HepG2 (cell line): ENCODE measurements around the gene PDLIM4. TPM values are rescaled to one million over a fixed set of nuclear protein-coding genes. Genes with fewer than 3 reads are reported as not detected.

Experiments used
- ATAC-seq: fragments of 200-7000 bp; cut with Tn5 transposase; 3 replicates; pipeline ENCODE4 v1.9.1; 2020; ENCODE audit warnings: mild to moderate bottlenecking, moderate library complexity
- BruUV-seq: library from RNA; stranded (reverse); fragments of 400-500 nt; replicated peaks from 2 replicates; lab custom pipeline; 2021; lab: Mats Ljungman, UMichigan
- CTCF ChIA-PET: fragments of 300-600 bp; formaldehyde crosslinking; extraction: SDS; loops from one replicate; lab custom pipeline; 2021; ENCODE audit warnings: low total read pairs, inconsistent platforms, low intra/inter-chr PET ratio; lab: Yijun Ruan, JAX
- POLR2A ChIA-PET: fragments of 350-600 bp; sonication (Branson Sonifier 250); formaldehyde crosslinking; loops from one replicate; lab custom pipeline; 2020; ENCODE audit warnings: antibody characterized with exemption, inconsistent platforms; lab: Yijun Ruan, JAX
- DNase-seq: peaks from one replicate; pipeline ENCODE4 v3.0.0-alpha.2; 2015; ENCODE audit warnings: low spot score
- FAIRE-seq: peaks from 3 replicates; lab custom pipeline; 2011; peaks lifted over from hg19 to GRCh38; lab: Jason Lieb, UNC
- H2AFZ ChIP-seq: one replicate; pipeline ENCODE4 v1.6.1; 2011; ENCODE audit warnings: low read length, inconsistent platforms
- H3K27ac ChIP-seq: fragments of 300-600 bp; 3 replicates; pipeline ENCODE4 v1.8.0; 2011; ENCODE audit warnings: mixed run types, mild to moderate bottlenecking, mixed read lengths, low read length, inconsistent platforms; ENCODE audit not compliant: insufficient read depth; ENCODE audit errors: extremely low read length
- H3K27me3 ChIP-seq, 2 experiments: fragments of 200-600 bp in 1 of 2; 2 replicates in 1 of 2; 3 replicates in 1 of 2; pipeline versions ENCODE4 v1.6.0 to v1.8.0; 2011; ENCODE audit warnings: low read length in 2 of 2, mild to moderate bottlenecking in 2 of 2, moderate library complexity in 2 of 2, inconsistent platforms in 1 of 2; ENCODE audit not compliant: insufficient read depth in 2 of 2, control insufficient read depth in 1 of 2
- H3K36me3 ChIP-seq, 2 experiments: fragments of 200-600 bp in 1 of 2; replicated peaks in 1 of 2; 2 replicates in 1 of 2; 3 replicates in 1 of 2; pipeline versions ENCODE4 v1.5.1 to v1.8.0; 2011; ENCODE audit warnings: low read length in 2 of 2, inconsistent platforms in 1 of 2; ENCODE audit not compliant: insufficient read depth in 2 of 2, control insufficient read depth in 1 of 2
- H3K4me1 ChIP-seq: 2 replicates; pipeline ENCODE4 v1.5.1; 2012; ENCODE audit warnings: low read length, inconsistent platforms; ENCODE audit not compliant: insufficient read depth
- H3K4me2 ChIP-seq: 2 replicates; pipeline ENCODE4 v1.6.0; 2011; ENCODE audit warnings: low read depth, low read length, inconsistent platforms
- H3K4me3 ChIP-seq, 3 experiments: fragments of 200-600 bp in 1 of 3; sonication (generic), shearing (Covaris generic) in 1 of 3; replicated peaks in 1 of 3; 2 replicates each; pipeline ENCODE4 v1.5.1; 2011 to 2016; ENCODE audit warnings: low read length in 3 of 3, inconsistent platforms in 2 of 3, low read depth in 2 of 3, mild to moderate bottlenecking in 2 of 3, control low read depth in 1 of 3, mixed read lengths in 1 of 3; ENCODE audit not compliant: insufficient read depth in 1 of 3
- H3K79me2 ChIP-seq: one replicate; pipeline ENCODE4 v1.6.1; 2011; ENCODE audit warnings: low read length, inconsistent platforms; ENCODE audit not compliant: insufficient read depth
- H3K9ac ChIP-seq: 2 replicates; pipeline ENCODE4 v1.6.0; 2011; ENCODE audit warnings: mild to moderate bottlenecking, low read depth, low read length, inconsistent platforms; ENCODE audit not compliant: insufficient read depth
- H3K9me3 ChIP-seq: 2 replicates; pipeline ENCODE4 v1.5.1; 2012; ENCODE audit warnings: mild to moderate bottlenecking, low read length
- H4K20me1 ChIP-seq: 2 replicates; pipeline ENCODE4 v1.6.0; 2011; ENCODE audit warnings: inconsistent platforms, mild to moderate bottlenecking, low read length, moderate library complexity; ENCODE audit not compliant: insufficient read depth
- AHR ChIP-seq: IDR thresholded peaks from 2 replicates; pipeline ENCODE4 v1.6.1; 2018; ENCODE audit warnings: missing genetic modification reagents, missing compliant biosample characterization
- CBFB ChIP-seq: sonication (generic); formaldehyde crosslinking; IDR thresholded peaks from 2 replicates; pipeline ENCODE4 v1.4.0; 2020; ENCODE audit warnings: missing genetic modification reagents
- CCAR2 ChIP-seq: fragments of 200-400 bp; formaldehyde crosslinking; optimal IDR thresholded peaks from 2 replicates; pipeline ENCODE3; 2018; ENCODE audit warnings: low read depth, mild to moderate bottlenecking, low read length, moderate library complexity
- GABPA ChIP-seq, 2 experiments: IDR thresholded peaks; 2 replicates each; pipeline ENCODE4 v1.6.1; 2011 to 2016; ENCODE audit warnings: low read depth in 2 of 2, low read length in 1 of 2, missing biosample characterization in 1 of 2, missing genetic modification characterization in 1 of 2
- MAX ChIP-seq: IDR thresholded peaks from 2 replicates; pipeline ENCODE4 v1.6.1; 2012; ENCODE audit warnings: inconsistent platforms
- RBAK ChIP-seq: sonication (generic); formaldehyde crosslinking; IDR thresholded peaks from 2 replicates; pipeline ENCODE4 v1.5.1; 2020; ENCODE audit warnings: mild to moderate bottlenecking, missing genetic modification reagents
- SAP130 ChIP-seq: IDR thresholded peaks from 2 replicates; pipeline ENCODE4 v1.6.1; 2016; ENCODE audit warnings: low read depth
- ZBTB7A ChIP-seq: sonication (generic); formaldehyde crosslinking; IDR thresholded peaks from 2 replicates; pipeline ENCODE4 v1.8.0; 2022; ENCODE audit warnings: mild to moderate bottlenecking, missing genetic modification reagents
- ZNF317 ChIP-seq: sonication (generic); formaldehyde crosslinking; IDR thresholded peaks from 2 replicates; pipeline ENCODE4 v1.5.0; 2020; ENCODE audit warnings: mild to moderate bottlenecking, missing genetic modification reagents
- ZNF546 ChIP-seq: sonication (generic); formaldehyde crosslinking; conservative IDR thresholded peaks from 2 replicates; pipeline ENCODE4 v1.8.1; 2023; ENCODE audit warnings: mild to moderate bottlenecking, missing genetic modification reagents
- ZNF616 ChIP-seq: sonication (generic); formaldehyde crosslinking; IDR thresholded peaks from 2 replicates; pipeline ENCODE4 v1.5.0; 2020; ENCODE audit warnings: low read depth, mild to moderate bottlenecking, missing genetic modification reagents
- ZNF687 ChIP-seq: sonication (generic); formaldehyde crosslinking; IDR thresholded peaks from 2 replicates; pipeline ENCODE4 v1.5.1; 2020; ENCODE audit warnings: mild to moderate bottlenecking, missing genetic modification reagents, moderate library complexity
- ZNF709 ChIP-seq: sonication (generic); formaldehyde crosslinking; IDR thresholded peaks from 2 replicates; pipeline ENCODE4 v1.5.0; 2020; ENCODE audit warnings: mild to moderate bottlenecking, missing genetic modification reagents
- ZSCAN29 ChIP-seq: sonication (generic); formaldehyde crosslinking; conservative IDR thresholded peaks from 2 replicates; pipeline ENCODE4 v1.4.0; 2020; ENCODE audit warnings: mild to moderate bottlenecking, missing genetic modification reagents
- WGBS: methylation state at CpG from one replicate; pipeline ENCODE4 v1.1.6; 2017; ENCODE audit warnings: low lambda C conversion rate; 5-methylcytosine and 5-hydroxymethylcytosine counted together
- in situ Hi-C: cut with HindIII; loops from 2 replicates; pipeline ENCODE4 v1.10.0; 2017; ENCODE audit warnings: low pct_unique_long_range_greater_than_20kb; ENCODE audit not compliant: extremely low pct_ligation_motif_present
- intact Hi-C: fragments of 100-400 bp; cut with micrococcal nuclease; formaldehyde crosslinking; loops from one replicate; pipeline ENCODE4 v1.10.0; 2022; ENCODE audit not compliant: unreplicated experiment
- polyA plus RNA-seq, 8 experiments: library from polyadenylated mRNA; depleted of rRNA in 3 of 8; stranded (reverse) in 7 of 8; unstranded in 1 of 8; fragments of >200 nt; fragmentation: Illumina TruSeq in 4 of 8; extraction: Trizol in 4 of 8; gene quantifications; 2 replicates each; pipeline versions ENCODE4 v1.2.1 to v1.2.3, GENCODE V29; 2011 to 2016; ENCODE audit warnings: low read depth in 4 of 8, missing spikeins in 1 of 8, mixed read lengths in 1 of 8; ENCODE audit not compliant: insufficient read depth in 1 of 8
- total RNA-seq, 5 experiments: library from RNA; depleted of rRNA; stranded (reverse); fragments of >200 nt; fragmentation: Illumina TruSeq; extraction: Trizol; gene quantifications; 2 replicates each; pipeline ENCODE4 v1.2.3, GENCODE V29; 2016; ENCODE audit warnings: low read depth in 1 of 5

The PDLIM4 gene
- total and polyA plus RNA-seq, 2 of the 13 experiments (the other 11 are each of a cell fraction or from before 2014, with no cell fraction given) = 1.1 to 2.3 TPM

GRCh38 chr5:132234684-132235062, 22.8 kb upstream of the PDLIM4 start:
- H3K27me3 ChIP-seq = peaks cover 0 to 4% of the 10 kb centered on the region in 2 experiments; a peak in 3 of 5 replicates
- no peak overlapping the region for H3K27ac ChIP-seq
- FAIRE-seq = no peak
- H3K79me2 ChIP-seq = no peaks in the 10 kb centered on the region
- TF ChIP-seq ZSCAN29 (CRISPR knock-in tag) (no peak), ZNF709 (no peak), ZNF317 (CRISPR knock-in tag) (no peak), CCAR2 (no peak), GABPA (IDR thresholded peaks at IDR 0.05; ENCODE audit: low read depth, low read length) (no peak), GABPA (CRISPR knock-in tag; IDR thresholded peaks at IDR 0.05; ENCODE audit: low read depth) (no peak), ZBTB7A (CRISPR knock-in tag) (no peak), RBAK (no peak), MAX (no peak), ZNF687 (CRISPR knock-in tag) (no peak), ZNF546 (CRISPR knock-in tag) (no peak), ZNF616 (CRISPR knock-in tag) (no peak), AHR (CRISPR knock-in tag) (no peak), CBFB (CRISPR knock-in tag) (no peak), SAP130 (CRISPR knock-in tag) (no peak)
- BruUV-seq = no TSS peak
- in situ Hi-C loops = no loop called here
- H3K9ac ChIP-seq = no peak overlapping the region
- H3K9me3 ChIP-seq = no peaks in the 10 kb centered on the region
- no peak overlapping the region for H3K4me3 ChIP-seq
- POLR2A ChIA-PET = no interaction called here
- CTCF ChIA-PET = no interaction called here
- H2AFZ ChIP-seq = no peak overlapping the region
- ATAC-seq = no peak
- no peaks in the 10 kb centered on the region for H3K36me3 ChIP-seq
- H3K4me2 ChIP-seq = no peak overlapping the region
- intact Hi-C loops = no loop called here
- no peak for DNase-seq
- H4K20me1 ChIP-seq = no peaks in the 10 kb centered on the region
- whole genome bisulfite sequencing = 9% methylated on average over 2 of the region's 2 CpGs
- H3K4me1 ChIP-seq = no peaks in the 10 kb centered on the region
